Lung (tissue), 12 donors: ENCODE results near the gene WNT16. TPM values are rescaled to one million over a fixed set of nuclear protein-coding genes. Genes with fewer than 3 reads are reported as not detected.

Experiments
- ATAC-seq: fragments of 200-7000 bp; cut with Tn5 transposase; one replicate; pipeline ENCODE4 v1.9.1; 2020; ENCODE audit warnings: moderate number of reproducible peaks; ENCODE audit not compliant: insufficient read depth, low FRiP score
- DNase-seq, 3 donors: peaks; one replicate each; pipeline ENCODE4 v3.0.0-alpha.2; 2013 to 2017
- H3K27ac ChIP-seq, 2 donors: one replicate each; pipeline ENCODE4 v1.5.1; 2013; ENCODE audit warnings: mild to moderate bottlenecking in 2 of 2, moderate library complexity in 2 of 2, control low read depth in 1 of 2, inconsistent platforms in 1 of 2, low read depth in 1 of 2, low read length in 1 of 2
- H3K27me3 ChIP-seq, 3 donors: one replicate each; pipeline ENCODE4 v1.5.1; 2013; ENCODE audit warnings: low read length in 2 of 3; ENCODE audit not compliant: control insufficient read depth in 3 of 3, insufficient read depth in 3 of 3
- H3K36me3 ChIP-seq, 4 donors: one replicate each; pipeline ENCODE4 v1.5.1; 2013; ENCODE audit warnings: low read length in 4 of 4, mild to moderate bottlenecking in 1 of 4, moderate library complexity in 1 of 4; ENCODE audit not compliant: control insufficient read depth in 4 of 4, insufficient read depth in 4 of 4
- H3K4me1 ChIP-seq, 5 donors: one replicate each; pipeline ENCODE4 v1.5.1; 2013; ENCODE audit warnings: low read length in 5 of 5, mild to moderate bottlenecking in 2 of 5, moderate library complexity in 1 of 5; ENCODE audit not compliant: control insufficient read depth in 5 of 5, insufficient read depth in 5 of 5
- H3K4me3 ChIP-seq: one replicate; pipeline ENCODE4 v1.5.1; 2013; ENCODE audit warnings: mild to moderate bottlenecking, control low read depth, moderate library complexity
- H3K9ac ChIP-seq, 2 donors: one replicate each; pipeline ENCODE4 v1.5.1; 2013; ENCODE audit warnings: low read length in 2 of 2, control low read depth in 1 of 2; ENCODE audit not compliant: insufficient read depth in 1 of 2
- H3K9me3 ChIP-seq, 4 donors: one replicate each; pipeline ENCODE4 v1.5.1; 2013; ENCODE audit warnings: low read length in 3 of 4, mild to moderate bottlenecking in 1 of 4, moderate library complexity in 1 of 4; ENCODE audit not compliant: control insufficient read depth in 4 of 4, insufficient read depth in 3 of 4
- WGBS, 2 donors: extraction: QIAGEN DNeasy Blood & Tissue Kit; methylation state at CpG; one replicate each; pipeline ENCODE4 v1.1.7; 2013; 5-methylcytosine and 5-hydroxymethylcytosine counted together
- polyA plus RNA-seq, 2 donors: library from polyadenylated mRNA; stranded (reverse); fragments of 200-250 nt; gene quantifications; one replicate each; pipeline ENCODE4 v1.2.1, GENCODE V29; 2013
- total RNA-seq, 2 donors: library from RNA; depleted of rRNA in 1 of 2; stranded (reverse); fragments of >200 nt in 1 of 2; gene quantifications; one replicate each; pipeline ENCODE4 v1.2.1, GENCODE V29; 2014 to 2021
- TF ChIP-seq, protein P1 (sequence below): IDR thresholded peaks from 2 replicates; pipeline ENCODE4 v1.5.1; 2012; ENCODE audit warnings: mild to moderate bottlenecking; ENCODE audit errors: control extremely low read depth, extremely low read depth
- donor health status: control.
- donor health status: control.
- donor health status: Bipolar disorder and iron deficiency.
- donor health status: healthy.
- donor health status: DM: yes; HTN: yes; CAD: no.

Gene WNT16
- total and polyA plus RNA-seq, 4 donors: 0.02 to 0.14 (median 0.09) TPM; not detected in 1

- 73 to 74% methylated on average over 5 of the region's 5 CpGs for WGBS, 2 donors
- no peak overlapping the region for H3K4me3 ChIP-seq
These were observed 10.3 kb downstream of the WNT16 start for GRCh38 chr7:121339082-121339481.

DNA sequence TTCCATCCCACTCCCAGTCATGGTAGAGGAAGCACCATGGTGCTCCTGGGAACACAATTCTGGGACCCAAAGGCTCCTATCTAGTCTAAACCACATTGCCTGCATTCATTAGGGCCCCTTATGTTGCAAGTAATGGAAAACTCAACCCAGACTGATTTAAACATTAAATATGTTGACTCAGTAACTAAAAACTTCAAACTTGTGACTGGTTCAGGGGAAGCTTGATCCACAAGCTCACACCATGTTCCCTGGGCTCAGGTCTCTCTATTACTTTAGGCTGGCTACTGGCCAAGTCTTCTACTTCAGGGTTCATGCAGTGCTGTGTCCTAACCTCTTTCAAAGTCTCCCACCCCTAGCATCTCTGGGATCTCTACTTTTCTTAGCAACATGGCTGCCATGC is 13.1 kb downstream of the WNT16 start:
- H3K4me1 ChIP-seq: no peaks in the 10 kb centered on the region

More at GRCh38 chr7:121339082-121339481, 10.3 kb downstream of the WNT16 start:
- ATAC-seq (no peak), DNase-seq (no peak)
- Histone ChIP-seq H3K27me3 (peaks cover 0 to 11% (median 11%) of the 10 kb centered on the region in 3 donors), H3K9ac (no peak overlapping the region), H3K27ac (no peak overlapping the region), H3K36me3 (peaks cover 0 to 4% (median 1%) of the 10 kb centered on the region in 4 donors), H3K9me3 (no peaks in the 10 kb centered on the region), H3K4me1 (no peaks in the 10 kb centered on the region)
- TF ChIP-seq, protein P1, sequence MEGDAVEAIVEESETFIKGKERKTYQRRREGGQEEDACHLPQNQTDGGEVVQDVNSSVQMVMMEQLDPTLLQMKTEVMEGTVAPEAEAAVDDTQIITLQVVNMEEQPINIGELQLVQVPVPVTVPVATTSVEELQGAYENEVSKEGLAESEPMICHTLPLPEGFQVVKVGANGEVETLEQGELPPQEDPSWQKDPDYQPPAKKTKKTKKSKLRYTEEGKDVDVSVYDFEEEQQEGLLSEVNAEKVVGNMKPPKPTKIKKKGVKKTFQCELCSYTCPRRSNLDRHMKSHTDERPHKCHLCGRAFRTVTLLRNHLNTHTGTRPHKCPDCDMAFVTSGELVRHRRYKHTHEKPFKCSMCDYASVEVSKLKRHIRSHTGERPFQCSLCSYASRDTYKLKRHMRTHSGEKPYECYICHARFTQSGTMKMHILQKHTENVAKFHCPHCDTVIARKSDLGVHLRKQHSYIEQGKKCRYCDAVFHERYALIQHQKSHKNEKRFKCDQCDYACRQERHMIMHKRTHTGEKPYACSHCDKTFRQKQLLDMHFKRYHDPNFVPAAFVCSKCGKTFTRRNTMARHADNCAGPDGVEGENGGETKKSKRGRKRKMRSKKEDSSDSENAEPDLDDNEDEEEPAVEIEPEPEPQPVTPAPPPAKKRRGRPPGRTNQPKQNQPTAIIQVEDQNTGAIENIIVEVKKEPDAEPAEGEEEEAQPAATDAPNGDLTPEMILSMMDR: no peak

GRCh38 chr7:121342631-121343030 is 13.8 kb downstream of the WNT16 start:
- Histone ChIP-seq H3K4me3 (no peak overlapping the region), H3K27ac (no peak overlapping the region), H3K27me3 (no peaks in the 10 kb centered on the region), H3K4me1 (no peaks in the 10 kb centered on the region), H3K9me3 (no peaks in the 10 kb centered on the region), H3K9ac (no peak overlapping the region), H3K36me3 (peaks cover 0 to 14% (median 3%) of the 10 kb centered on the region in 4 donors)
- ATAC-seq: no peak
- TF ChIP-seq, protein P1: no peak
- 92 to 93% methylated on average over 4 of the region's 4 CpGs for WGBS, 2 donors
- DNase-seq: no peak

More for the DNA sequence above, 13.1 kb downstream of the WNT16 start:
- no peaks in the 10 kb centered on the region for H3K27me3 ChIP-seq
- no peak for DNase-seq
- no peak overlapping the region for H3K9ac ChIP-seq
- H3K9me3 ChIP-seq: no peaks in the 10 kb centered on the region
- TF ChIP-seq, protein P1: no peak
- no peak for ATAC-seq
- H3K4me3 ChIP-seq: no peak overlapping the region
- H3K36me3 ChIP-seq: peaks cover 0 to 9% (median 3%) of the 10 kb centered on the region in 4 donors
- no peak overlapping the region for H3K27ac ChIP-seq

DNA sequence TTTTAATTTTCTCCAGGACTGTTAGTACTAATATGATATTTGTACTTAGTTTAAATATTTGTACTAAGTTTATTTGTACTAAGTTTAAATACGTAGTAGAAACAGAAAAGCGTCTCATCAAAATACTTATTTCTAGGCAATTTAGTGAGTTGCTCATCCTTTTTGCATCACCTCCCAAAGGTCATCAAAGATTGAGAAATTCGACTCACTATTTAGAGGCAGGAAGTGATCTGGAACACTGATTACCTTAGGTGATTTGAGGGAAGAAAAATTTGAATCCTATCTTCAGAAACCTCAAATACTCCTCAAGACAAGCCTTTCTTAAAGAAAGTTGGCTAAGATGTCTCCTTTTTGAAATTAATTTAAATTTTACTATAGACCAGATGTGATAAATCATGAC is 14.5 kb downstream of the WNT16 start:
- H3K27me3 ChIP-seq: no peaks in the 10 kb centered on the region
- TF ChIP-seq, protein P1: no peak
- no peak overlapping the region for H3K27ac ChIP-seq
- 82 to 90% methylated on average over 3 of the region's 3 CpGs for WGBS, 2 donors
- H3K9ac ChIP-seq: no peak overlapping the region
- no peak overlapping the region for H3K4me3 ChIP-seq
- ATAC-seq: no peak
- no peaks in the 10 kb centered on the region for H3K9me3 ChIP-seq
- peaks cover 0 to 14% (median 3%) of the 10 kb centered on the region in 4 donors for H3K36me3 ChIP-seq
- H3K4me1 ChIP-seq: no peaks in the 10 kb centered on the region
- DNase-seq: no peak
